GM21381 (cell line): Measurements from ENCODE around the gene SPAG9.

Source experiments
- ATAC-seq: cut with Tn5 transposase; IDR thresholded peaks from one replicate; pipeline ENCODE4 v1.9.1; 2021; ENCODE audit warnings: mild to moderate bottlenecking, moderate library complexity; ENCODE audit not compliant: unreplicated experiment

Gene SPAG9

GRCh38 chr17:50993544-50993943 is 127.1 kb downstream of the SPAG9 start:
- no peak for ATAC-seq

- ATAC-seq: no peak
Measured at GRCh38 chr17:50989149-50989548, 131.5 kb downstream of the SPAG9 start.

- ATAC-seq: no peak
Measured at GRCh38 chr17:50988427-50988826, 132.2 kb downstream of the SPAG9 start.

- no peak for ATAC-seq
Measured at GRCh38 chr17:50986989-50987660, 133.5 kb downstream of the SPAG9 start.

- no peak for ATAC-seq
Measured at GRCh38 chr17:50981279-50981678, 139.4 kb downstream of the SPAG9 start.

- ATAC-seq: no peak
Measured at GRCh38 chr17:50979524-50979927, 141.1 kb downstream of the SPAG9 start.

- no peak for ATAC-seq
Measured at GRCh38 chr17:50977487-50978159, 143.0 kb downstream of the SPAG9 start.

- no peak for ATAC-seq
Measured at GRCh38 chr17:50976951-50977472, 143.7 kb downstream of the SPAG9 start.

GRCh38 chr17:50973557-50974494 is 146.8 kb downstream of the SPAG9 start:
- ATAC-seq: no peak

- ATAC-seq: no peak
Measured at GRCh38 chr17:50972577-50972976, 148.1 kb downstream of the SPAG9 start.

GRCh38 chr17:50967795-50968194 is 152.9 kb downstream of the SPAG9 start:
- no peak for ATAC-seq

- no peak for ATAC-seq
Measured at GRCh38 chr17:50966163-50966666, 154.5 kb downstream of the SPAG9 start.

- no peak for ATAC-seq
Measured at GRCh38 chr17:50963139-50963538, 157.5 kb downstream of the SPAG9 start.

GRCh38 chr17:50961282-50962220 is 159.1 kb downstream of the SPAG9 start:
- no peak for ATAC-seq

- no peak for ATAC-seq
Measured at GRCh38 chr17:50959341-50959740, 161.3 kb downstream of the SPAG9 start.

- no peak for ATAC-seq
Measured at GRCh38 chr17:50957600-50958575, 162.8 kb downstream of the SPAG9 start.

GRCh38 chr17:50956750-50957523 is 163.7 kb downstream of the SPAG9 start:
- ATAC-seq: no peak

GRCh38 chr17:50956409-50956749 is 164.3 kb downstream of the SPAG9 start:
- ATAC-seq: no peak
